Superior temporal gyrus (tissue), 1 donor: ENCODE data around the gene F11.
"Not testable (repeated sequence)": the region's sequence is repeated elsewhere in the genome, so short reads cannot be mapped to it uniquely, and the experiment has no call there.

Source experiments
- DNase-seq: peaks from one replicate; pipeline ENCODE4 v3.0.0-alpha.2; 2016; ENCODE audit errors: extremely low spot score

The F11 gene

GRCh38 chr4:186265683-186266652 lies at the start of gene F11:
Gene F11, plus strand, starts transcription at chr4:186266189. Its CDS starts 948 bp downstream, at chr4:186267137.
- DNase-seq = no peak

- no peak for DNase-seq
Observed at GRCh38 chr4:186216465-186217024, 49.4 kb upstream of the F11 start.

GRCh38 chr4:186217733-186218293 lies 48.2 kb upstream of the F11 start:
- DNase-seq = no peak

- DNase-seq = no peak
Observed at GRCh38 chr4:186221624-186222023, 44.4 kb upstream of the F11 start.

- no peak for DNase-seq
Observed at GRCh38 chr4:186225848-186226247, 40.1 kb upstream of the F11 start.

- no peak for DNase-seq
Observed at GRCh38 chr4:186226521-186227189, 39.3 kb upstream of the F11 start.

- no peak for DNase-seq
Observed at GRCh38 chr4:186227221-186227620, 38.8 kb upstream of the F11 start, which contains the start of gene KLKB1. Gene KLKB1, plus strand, starts transcription at chr4:186227507. Its CDS starts 689 bp downstream, at chr4:186228196.

- no peak for DNase-seq
Observed at GRCh38 chr4:186227744-186228513, 38.1 kb upstream of the F11 start.

- no peak for DNase-seq
Observed at GRCh38 chr4:186228514-186228894, 37.5 kb upstream of the F11 start.

GRCh38 chr4:186234367-186234766 lies 31.6 kb upstream of the F11 start:
- DNase-seq = no peak

- no peak for DNase-seq
Observed at GRCh38 chr4:186236126-186236525, 29.9 kb upstream of the F11 start.

- DNase-seq = no peak
Observed at GRCh38 chr4:186240452-186240847, 25.5 kb upstream of the F11 start.

- DNase-seq = no peak
Observed at GRCh38 chr4:186240848-186241491, 25.0 kb upstream of the F11 start.

- DNase-seq = no peak
Observed at GRCh38 chr4:186241616-186242015, 24.4 kb upstream of the F11 start.

GRCh38 chr4:186242031-186242430 lies 24.0 kb upstream of the F11 start:
- not testable (repeated sequence) for DNase-seq

GRCh38 chr4:186243331-186243730 lies 22.7 kb upstream of the F11 start:
- DNase-seq = no peak

- DNase-seq = no peak
Observed at GRCh38 chr4:186244835-186245234, 21.2 kb upstream of the F11 start.

- DNase-seq = not testable (repeated sequence)
Observed at GRCh38 chr4:186247062-186247752, 18.8 kb upstream of the F11 start.

GRCh38 chr4:186248643-186249042 lies 17.3 kb upstream of the F11 start:
- peak; percentile 64 for DNase-seq
